Superior temporal gyrus (tissue), 1 donor: ENCODE data around the gene BAG1.

Experiments
- DNase-seq: peaks from one replicate; pipeline ENCODE4 v3.0.0-alpha.2; 2016; ENCODE audit errors: extremely low spot score

The BAG1 gene

GRCh38 chr9:33210006-33210715, 54.3 kb downstream of the BAG1 start:
- DNase-seq = no peak

- no peak for DNase-seq
Observed at GRCh38 chr9:33209394-33209793, 55.1 kb downstream of the BAG1 start.

- no peak for DNase-seq
Observed at GRCh38 chr9:33202552-33203201, 61.8 kb downstream of the BAG1 start.
